Neural crest cell (in vitro differentiated cells): ENCODE results near the gene COMMD7. TPM values are rescaled to one million over a fixed set of nuclear protein-coding genes. Genes with fewer than 3 reads are reported as not detected.
A peak's percentile ranks its signal among the peaks of the same experiment; 100 is the strongest.
"Not testable (repeated sequence)": the region's sequence is repeated elsewhere in the genome, so short reads cannot be mapped to it uniquely, and the experiment has no call there.

Experiments used
- DNase-seq: peaks from one replicate; pipeline ENCODE4 v3.0.0; 2021; ENCODE audit warnings: low read depth, mixed read lengths, low spot score
- H3K27ac Mint-ChIP-seq: one replicate; pipeline ENCODE4 v1.8.0; 2021; ENCODE audit warnings: mild to moderate bottlenecking, mixed read lengths; ENCODE audit not compliant: unreplicated experiment
- H3K27me3 Mint-ChIP-seq: 2 replicates; pipeline ENCODE4 v1.8.0; 2021; ENCODE audit warnings: low read depth, mild to moderate bottlenecking, mixed read lengths
- H3K36me3 Mint-ChIP-seq: 2 replicates; pipeline ENCODE4 v1.8.0; 2021; ENCODE audit warnings: low read depth, mild to moderate bottlenecking, mixed read lengths
- H3K4me1 Mint-ChIP-seq: 2 replicates; pipeline ENCODE4 v1.8.0; 2021; ENCODE audit warnings: mixed read lengths
- H3K4me3 Mint-ChIP-seq: one replicate; pipeline ENCODE4 v1.8.0; 2021; ENCODE audit warnings: mild to moderate bottlenecking, mixed read lengths
- H3K9me3 Mint-ChIP-seq: 2 replicates; pipeline ENCODE4 v1.8.0; 2021; ENCODE audit warnings: mixed read lengths
- total RNA-seq: library from RNA; stranded (reverse); gene quantifications from 2 replicates; pipeline ENCODE4 v1.2.1, GENCODE V29; 2021
- TF ChIP-seq, protein P1 (sequence below): fragments of 200-600 bp; sonication (generic); conservative IDR thresholded peaks from 2 replicates; pipeline ENCODE4 v1.5.0; 2021; ENCODE audit warnings: antibody characterized with exemption, mild to moderate bottlenecking

Gene COMMD7
- total RNA-seq, 1 donor from 2014 or later = 60.4 TPM

GRCh38 chr20:32773855-32774254, 30.6 kb upstream of the COMMD7 start:
- H3K27me3 Mint-ChIP-seq = no peaks in the 10 kb centered on the region
- H3K4me3 Mint-ChIP-seq = no peak overlapping the region
- no peaks in the 10 kb centered on the region for H3K9me3 Mint-ChIP-seq
- DNase-seq = no peak
- peaks cover 33% of the 10 kb centered on the region for H3K4me1 Mint-ChIP-seq
- TF ChIP-seq, protein P1, sequence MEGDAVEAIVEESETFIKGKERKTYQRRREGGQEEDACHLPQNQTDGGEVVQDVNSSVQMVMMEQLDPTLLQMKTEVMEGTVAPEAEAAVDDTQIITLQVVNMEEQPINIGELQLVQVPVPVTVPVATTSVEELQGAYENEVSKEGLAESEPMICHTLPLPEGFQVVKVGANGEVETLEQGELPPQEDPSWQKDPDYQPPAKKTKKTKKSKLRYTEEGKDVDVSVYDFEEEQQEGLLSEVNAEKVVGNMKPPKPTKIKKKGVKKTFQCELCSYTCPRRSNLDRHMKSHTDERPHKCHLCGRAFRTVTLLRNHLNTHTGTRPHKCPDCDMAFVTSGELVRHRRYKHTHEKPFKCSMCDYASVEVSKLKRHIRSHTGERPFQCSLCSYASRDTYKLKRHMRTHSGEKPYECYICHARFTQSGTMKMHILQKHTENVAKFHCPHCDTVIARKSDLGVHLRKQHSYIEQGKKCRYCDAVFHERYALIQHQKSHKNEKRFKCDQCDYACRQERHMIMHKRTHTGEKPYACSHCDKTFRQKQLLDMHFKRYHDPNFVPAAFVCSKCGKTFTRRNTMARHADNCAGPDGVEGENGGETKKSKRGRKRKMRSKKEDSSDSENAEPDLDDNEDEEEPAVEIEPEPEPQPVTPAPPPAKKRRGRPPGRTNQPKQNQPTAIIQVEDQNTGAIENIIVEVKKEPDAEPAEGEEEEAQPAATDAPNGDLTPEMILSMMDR = no peak
- H3K27ac Mint-ChIP-seq = no peak overlapping the region
- no peaks in the 10 kb centered on the region for H3K36me3 Mint-ChIP-seq

DNA sequence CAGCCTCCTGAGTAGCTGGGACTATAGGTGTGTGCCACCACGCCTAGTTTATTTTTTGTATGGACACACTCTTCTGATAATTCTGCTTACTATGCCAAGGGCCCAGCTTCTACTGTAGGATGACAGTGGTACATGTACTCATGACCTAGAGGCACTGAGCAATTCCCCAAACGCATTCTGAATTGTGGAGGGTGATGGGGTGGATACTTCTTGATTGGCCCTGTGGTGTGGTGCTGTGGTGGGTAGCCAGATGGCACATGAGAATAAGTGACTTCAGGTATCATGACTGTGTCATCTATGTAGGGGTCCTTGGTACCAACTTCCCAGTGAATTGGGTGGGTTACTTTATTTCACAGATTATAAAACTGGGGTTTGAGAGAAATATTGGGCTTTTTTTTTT, 30.0 kb upstream of the COMMD7 start:
- Mint-ChIP-seq H3K4me1 (peaks cover 27% of the 10 kb centered on the region), H3K27me3 (no peaks in the 10 kb centered on the region), H3K27ac (no peak overlapping the region), H3K36me3 (no peaks in the 10 kb centered on the region), H3K9me3 (no peaks in the 10 kb centered on the region), H3K4me3 (no peak overlapping the region)
- TF ChIP-seq, protein P1 = no peak
- no peak for DNase-seq

GRCh38 chr20:32772046-32772445, 28.8 kb upstream of the COMMD7 start:
- Mint-ChIP-seq H3K27ac (no peak overlapping the region), H3K4me3 (no peak overlapping the region), H3K27me3 (no peaks in the 10 kb centered on the region), H3K9me3 (no peaks in the 10 kb centered on the region), H3K4me1 (peaks cover 27% of the 10 kb centered on the region), H3K36me3 (no peaks in the 10 kb centered on the region)
- DNase-seq = no peak
- TF ChIP-seq, protein P1 = no peak

DNA sequence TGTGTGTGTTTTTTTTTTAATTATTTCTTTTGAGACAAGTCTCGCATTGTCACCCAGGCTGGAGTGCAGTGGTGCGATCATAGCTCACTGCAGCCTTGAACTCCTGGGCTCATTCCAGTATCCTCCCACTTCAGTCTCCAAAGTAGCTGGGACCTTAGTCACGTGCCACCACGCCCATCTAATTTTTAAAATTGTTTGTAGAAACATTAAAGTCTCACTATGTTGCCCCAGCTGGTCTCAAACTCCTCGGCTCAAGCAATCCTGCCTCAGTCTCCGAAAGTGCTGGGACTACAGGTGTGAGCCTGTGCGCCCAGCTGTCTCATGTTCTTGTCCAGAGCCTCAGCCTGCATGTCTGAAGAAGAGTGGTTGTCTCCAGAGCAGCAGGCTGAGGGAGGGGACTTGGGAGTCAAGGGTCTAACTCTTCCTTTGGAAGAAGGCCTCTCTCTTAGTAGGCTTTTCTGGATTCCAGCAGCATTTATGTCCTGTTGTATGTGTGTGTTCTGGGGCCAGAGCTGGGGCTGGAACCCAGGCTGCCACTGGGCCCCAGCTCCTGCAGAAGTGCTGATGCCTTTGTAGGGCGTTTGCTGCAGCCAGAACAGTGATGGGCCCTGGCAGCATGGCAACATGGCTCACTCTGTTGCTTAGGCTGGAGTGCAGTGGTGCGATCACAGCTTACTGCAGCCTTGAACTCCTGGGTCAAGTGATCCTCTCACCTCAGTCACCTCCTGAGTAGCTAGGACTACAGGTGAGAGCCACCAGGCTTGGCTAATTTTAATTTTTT, 24.3 kb upstream of the COMMD7 start:
- DNase-seq = no peak
- H3K4me3 Mint-ChIP-seq = peak overlapping the region; percentile 65
- no peaks in the 10 kb centered on the region for H3K9me3 Mint-ChIP-seq
- H3K27me3 Mint-ChIP-seq = peaks cover 15% of the 10 kb centered on the region
- H3K27ac Mint-ChIP-seq = no peak overlapping the region
- H3K4me1 Mint-ChIP-seq = peaks cover 35% of the 10 kb centered on the region
- H3K36me3 Mint-ChIP-seq = no peaks in the 10 kb centered on the region
- TF ChIP-seq, protein P1 = no peak

DNA sequence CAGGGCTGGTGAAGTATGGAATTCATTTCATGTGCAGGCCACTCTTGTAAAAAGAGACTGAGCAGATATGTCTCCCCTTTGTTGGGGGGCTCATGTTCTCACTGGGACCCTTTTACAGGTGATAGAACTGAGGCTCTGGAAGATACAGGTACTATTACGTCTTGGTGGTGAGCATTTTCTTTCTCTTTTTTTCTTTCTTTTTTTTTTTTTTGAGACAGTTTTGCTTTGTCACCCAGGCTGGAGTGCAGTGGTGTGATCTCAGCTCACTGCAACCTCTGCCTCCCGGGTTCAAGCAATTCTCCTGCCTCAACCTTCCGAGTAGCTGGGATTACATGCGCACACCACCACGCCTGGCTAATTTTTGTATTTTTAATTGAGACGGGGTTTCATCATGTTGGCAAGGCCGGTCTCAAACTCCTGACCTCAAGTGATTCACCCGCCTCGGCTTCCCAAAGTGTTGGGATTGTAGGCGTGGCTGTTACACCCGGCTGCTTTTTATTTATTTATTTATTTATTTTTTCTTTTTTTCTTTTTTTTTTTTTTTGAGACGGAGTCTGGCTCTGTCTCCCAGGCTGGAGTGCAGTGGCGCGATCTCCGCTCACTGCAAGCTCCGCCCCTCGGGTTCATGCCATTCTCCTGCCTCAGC, 22.1 kb upstream of the COMMD7 start:
- DNase-seq, H3K36me3 Mint-ChIP-seq, H3K9me3 Mint-ChIP-seq, H3K27ac Mint-ChIP-seq: not testable (repeated sequence)
- peak overlapping the region; percentile 98 for H3K4me3 Mint-ChIP-seq
- H3K4me1 Mint-ChIP-seq = peaks cover 49% of the 10 kb centered on the region
- H3K27me3 Mint-ChIP-seq = peaks cover 15% of the 10 kb centered on the region
